Kasumi-1 (cell line): ENCODE data around the gene ARL6.
"Not testable (repeated sequence)": the region's sequence is repeated elsewhere in the genome, so short reads cannot be mapped to it uniquely, and the experiment has no call there.

ENCODE experiments used
- DNase-seq, 2 experiments: peaks; one replicate each; lab custom pipeline; 2025; lab: John Stamatoyannopoulos, UW

The ARL6 gene

GRCh38 chr3:97821774-97822358, 57.3 kb downstream of the ARL6 start, which contains the start of gene CRYBG3:
CRYBG3 (plus strand) TSS chr3:97822011; CDS start chr3:97822207, 196 bp downstream.
- peak; percentile 81 for DNase-seq

- peak; percentile 24 to 53 for DNase-seq
Observed at GRCh38 chr3:97822359-97822775, 57.8 kb downstream of the ARL6 start.

DNA sequence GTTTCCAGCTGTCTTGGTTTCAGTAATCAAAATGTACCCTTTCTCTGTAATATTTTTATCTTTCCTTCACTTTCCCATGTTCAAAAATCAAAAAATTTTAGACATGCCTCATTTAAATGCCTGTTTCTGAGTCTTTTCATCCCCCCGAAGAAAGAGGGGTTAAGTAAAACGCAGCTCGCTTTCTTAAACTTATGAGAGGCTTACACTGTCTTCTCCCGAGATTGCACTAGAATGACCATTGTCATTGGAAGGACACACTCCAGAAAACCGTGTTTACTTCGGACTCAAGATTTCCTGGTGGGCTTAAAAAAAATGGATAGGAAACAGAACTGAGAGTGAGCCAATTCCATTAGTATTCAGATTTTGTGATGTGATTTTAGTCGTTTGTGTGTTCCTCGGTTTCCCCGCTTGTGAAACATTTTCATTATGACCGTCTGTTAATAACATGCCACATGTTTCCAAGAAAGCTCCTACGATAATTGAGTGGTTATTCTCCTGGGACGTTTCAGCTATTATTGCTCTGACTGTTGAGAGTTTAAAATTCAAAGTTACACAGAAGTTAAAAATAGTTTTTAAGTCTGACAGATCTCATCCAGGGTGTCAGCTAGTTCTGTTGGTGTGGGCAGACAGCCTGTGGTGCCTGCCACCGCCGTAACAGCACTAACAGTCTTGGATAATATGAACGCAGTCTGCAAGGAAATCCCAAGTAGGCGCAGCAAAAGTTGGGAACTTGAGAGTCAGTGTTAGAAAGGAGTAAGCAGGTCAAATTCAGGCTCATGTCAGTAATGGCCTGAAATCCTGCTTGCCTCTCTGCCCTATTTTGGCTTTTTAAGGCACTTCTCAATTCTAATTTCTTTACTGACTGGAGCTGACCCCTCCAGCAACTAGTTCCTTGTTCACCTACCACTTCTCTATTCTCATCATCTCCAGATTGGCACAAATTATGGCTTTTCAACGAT, 58.8 kb downstream of the ARL6 start:
- DNase-seq, result peak in 1 of 2 experiments; percentile 14

GRCh38 chr3:97825101-97825500, 60.5 kb downstream of the ARL6 start:
- no peak for DNase-seq

GRCh38 chr3:97827741-97828471, 63.3 kb downstream of the ARL6 start:
- DNase-seq, result no peak

DNA sequence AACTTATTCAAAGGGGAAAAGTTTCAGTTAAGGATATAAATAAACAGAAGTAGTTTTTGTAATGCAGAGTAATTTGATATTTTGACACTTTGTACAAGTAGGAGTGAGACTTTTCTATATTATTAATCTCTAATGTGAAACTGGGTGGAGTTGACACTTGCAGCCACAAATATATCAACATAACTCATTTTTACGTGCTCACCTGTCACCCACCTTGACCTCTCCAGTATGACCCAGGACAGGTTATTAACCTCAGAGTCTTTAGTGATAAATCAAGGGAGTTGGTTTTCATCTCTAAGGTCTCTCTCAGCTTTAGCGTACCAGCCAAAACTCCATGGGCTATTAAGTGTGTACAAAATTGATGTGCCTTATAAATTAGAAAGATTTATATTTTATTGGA, 64.6 kb downstream of the ARL6 start:
- no peak for DNase-seq

GRCh38 chr3:97830638-97831037, 66.1 kb downstream of the ARL6 start:
- DNase-seq, result no peak

- no peak for DNase-seq
Observed at GRCh38 chr3:97831140-97831539, 66.6 kb downstream of the ARL6 start.

- DNase-seq, result not testable (repeated sequence)
Observed at GRCh38 chr3:97833184-97833583, 68.6 kb downstream of the ARL6 start.

GRCh38 chr3:97835761-97836160, 71.2 kb downstream of the ARL6 start:
- no peak for DNase-seq

DNA sequence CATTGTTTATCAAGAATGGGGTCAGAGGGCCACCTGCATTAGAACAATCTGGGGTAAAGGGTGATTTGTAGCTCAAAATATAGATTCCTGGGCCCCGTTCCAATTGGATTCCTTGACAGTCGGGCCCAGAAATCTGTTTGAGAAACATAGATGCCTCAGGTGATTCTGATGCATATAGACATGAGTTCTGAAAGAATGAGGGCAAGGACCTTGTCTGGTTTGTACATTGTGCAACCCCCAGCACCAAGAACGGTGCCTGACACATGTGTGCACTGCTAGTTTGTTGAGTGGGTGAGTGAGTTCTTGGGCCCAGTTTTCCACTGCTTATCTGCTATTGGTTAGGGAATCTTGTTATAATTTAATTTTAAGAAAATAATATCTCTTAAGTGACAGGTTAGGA, 73.8 kb downstream of the ARL6 start:
- DNase-seq, result no peak

GRCh38 chr3:97839944-97840343, 75.4 kb downstream of the ARL6 start:
- DNase-seq, result no peak

GRCh38 chr3:97841304-97841703, 76.7 kb downstream of the ARL6 start:
- no peak for DNase-seq

DNA sequence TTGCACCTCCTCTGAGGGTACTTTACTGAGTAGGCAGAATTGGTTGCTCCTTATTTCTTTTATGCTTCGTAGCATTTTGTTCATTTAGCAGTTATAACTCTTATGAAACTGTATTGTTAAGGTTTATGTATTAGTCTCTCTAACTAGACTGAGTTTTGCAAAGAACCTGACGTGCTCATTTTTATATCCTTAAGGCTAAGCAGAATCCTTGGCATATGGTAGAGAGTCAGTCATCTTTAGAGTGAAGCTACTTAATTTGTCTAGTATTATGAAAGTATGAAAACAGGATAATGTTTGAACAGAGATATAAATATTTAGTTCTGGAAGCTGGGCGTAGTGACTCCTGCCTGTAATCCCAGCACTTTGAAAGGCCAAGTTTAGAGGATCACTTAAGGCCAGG, 77.4 kb downstream of the ARL6 start:
- no peak for DNase-seq

DNA sequence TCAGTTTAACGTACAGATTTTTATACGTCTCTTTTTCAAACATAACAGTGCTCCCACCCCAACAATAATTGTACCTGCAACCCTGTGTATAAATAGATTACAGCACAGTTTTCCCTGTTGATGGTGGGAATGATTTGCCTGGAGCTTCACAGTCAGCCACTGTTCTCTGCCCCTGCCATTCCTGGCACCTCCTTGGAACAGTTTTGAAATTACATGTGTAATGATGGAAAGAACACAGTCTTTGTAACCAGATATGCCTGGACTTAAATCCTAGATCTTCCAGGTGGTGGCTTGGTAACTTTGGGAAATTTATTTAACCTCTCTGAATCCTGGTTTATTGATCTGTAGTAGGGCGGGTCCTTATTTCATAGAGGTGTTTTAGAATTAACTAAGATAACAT, 84.2 kb downstream of the ARL6 start:
- no peak for DNase-seq
